Kidney (tissue), 14 donors: ENCODE data around the gene MRPL23. TPM values are rescaled to one million over a fixed set of nuclear protein-coding genes. Genes with fewer than 3 reads are reported as not detected.
"Not testable (repeated sequence)": the region's sequence is repeated elsewhere in the genome, so short reads cannot be mapped to it uniquely, and the experiment has no call there.

Source experiments
- DNase-seq, 5 donors: peaks; one replicate each; pipeline ENCODE4 v3.0.0-alpha.2; 2013 to 2020
- FAIRE-seq: peaks from 2 replicates; lab custom pipeline; 2012; peaks lifted over from hg19 to GRCh38; lab: Jason Lieb, UNC
- H3K27ac ChIP-seq, 2 donors: one replicate each; pipeline ENCODE4 v1.7.0; 2013; ENCODE audit warnings: low read depth in 2 of 2, low read length in 2 of 2, inconsistent platforms in 1 of 2
- H3K27me3 ChIP-seq: one replicate; pipeline ENCODE4 v1.7.1; 2013; ENCODE audit warnings: low read length, inconsistent platforms; ENCODE audit not compliant: control insufficient read depth, insufficient read depth
- H3K36me3 ChIP-seq, 3 donors: one replicate each; pipeline versions ENCODE4 v1.7.0 to v1.7.1; 2013; ENCODE audit warnings: low read length in 3 of 3, control low read depth in 1 of 3, inconsistent platforms in 1 of 3; ENCODE audit not compliant: insufficient read depth in 3 of 3, control insufficient read depth in 2 of 3
- H3K4me1 ChIP-seq, 3 donors: one replicate each; pipeline versions ENCODE4 v1.7.0 to v1.7.1; 2013; ENCODE audit warnings: low read length in 3 of 3, inconsistent platforms in 1 of 3, low read depth in 1 of 3; ENCODE audit not compliant: control insufficient read depth in 2 of 3, insufficient read depth in 2 of 3
- H3K4me3 ChIP-seq, 3 donors: one replicate each; pipeline versions ENCODE4 v1.7.0 to v1.8.1; 2013; ENCODE audit warnings: low read length in 3 of 3, control low read depth in 1 of 3, inconsistent platforms in 1 of 3
- H3K9ac ChIP-seq, 3 donors: one replicate each; pipeline versions ENCODE4 v1.7.0 to v1.7.1; 2013; ENCODE audit warnings: low read length in 3 of 3, control low read depth in 1 of 3, inconsistent platforms in 1 of 3
- H3K9me3 ChIP-seq, 3 donors: one replicate each; pipeline versions ENCODE4 v1.7.0 to v1.7.1; 2013; ENCODE audit warnings: low read length in 3 of 3, control low read depth in 1 of 3, inconsistent platforms in 1 of 3; ENCODE audit not compliant: control insufficient read depth in 2 of 3, insufficient read depth in 1 of 3
- CTCF ChIP-seq: IDR thresholded peaks from 3 replicates; pipeline ENCODE4 v1.5.1; 2012; ENCODE audit warnings: mild to moderate bottlenecking, moderate library complexity, borderline replicate concordance; ENCODE audit not compliant: insufficient read depth; ENCODE audit errors: extremely low read depth
- intact Hi-C: fragments of 100-400 bp; cut with DNase I; formaldehyde crosslinking; loops from one replicate; pipeline ENCODE4 v1.11.1; 2022
- polyA plus RNA-seq: library from polyadenylated mRNA; stranded (reverse); fragments of 350-450 nt; fragmentation: Illumina TruSeq; extraction: RNeasy Lipid Tissue Mini Kit (QIAGEN cat#74804); gene quantifications from one replicate; pipeline ENCODE4 v1.2.3, GENCODE V29; 2014; ENCODE audit warnings: low read depth, low replicate concordance; ENCODE audit not compliant: insufficient read depth
- total RNA-seq: library from RNA; stranded (reverse); fragmentation: NEBNext Ultra II Directional; extraction: Animal tissue kit (Norgen Biotek cat#: 25700); gene quantifications from one replicate; pipeline ENCODE4 v1.2.1, GENCODE V29; 2021
- donor health status: control.
- donor health status: control.
- donor health status: control.
- donor health status: control.
- donor health status: control.
- donor health status: DM: yes; HTN: yes; CAD: no.
- donor health status: Normal renal cell carcinoma (clear cell type).

The MRPL23 gene
- total and polyA plus RNA-seq, 2 donors from 2014 or later = 45.9 to 183 TPM

DNA sequence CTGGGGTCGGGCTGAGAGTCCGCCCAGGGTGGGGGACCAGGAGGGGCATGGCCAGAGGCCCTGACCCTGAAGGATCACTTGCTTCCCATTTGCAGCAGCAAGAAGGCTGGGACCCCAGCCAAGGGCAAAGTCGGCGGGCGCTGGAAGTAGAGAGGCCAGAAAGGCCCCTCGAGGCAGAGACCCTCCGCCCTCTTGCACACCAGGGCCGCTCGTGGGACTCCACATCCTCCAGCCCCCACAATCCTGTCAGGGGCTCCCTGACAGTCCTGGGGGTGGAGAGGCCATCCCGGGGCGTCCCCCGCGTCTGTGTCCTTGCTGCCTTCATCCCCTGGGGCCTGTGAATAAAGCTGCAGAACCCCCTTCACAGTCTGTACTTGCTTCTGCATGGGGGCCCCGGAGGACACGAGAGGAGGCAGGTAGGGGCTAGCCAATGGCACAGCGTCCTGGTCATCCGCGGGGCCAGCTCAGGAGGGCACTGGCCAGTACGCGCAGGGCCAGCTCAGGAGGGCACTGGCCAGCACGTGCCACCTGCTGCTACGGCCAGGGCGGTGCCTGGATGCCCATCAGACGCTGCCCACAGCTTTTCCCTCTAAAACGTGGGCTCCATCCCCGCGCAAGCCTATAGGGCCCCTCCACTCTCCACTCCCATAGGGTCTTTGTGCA, 8.7 kb upstream of the MRPL23 start:
- no peak overlapping the region for H3K4me3 ChIP-seq
- no peaks in the 10 kb centered on the region for H3K36me3 ChIP-seq
- no peaks in the 10 kb centered on the region for H3K4me1 ChIP-seq
- no peaks in the 10 kb centered on the region for H3K27me3 ChIP-seq
- FAIRE-seq (no peak), DNase-seq (peak in 1 of 5 donors; percentile 63)
- intact Hi-C loops = no loop called here
- no peak overlapping the region for H3K27ac ChIP-seq
- H3K9me3 ChIP-seq = no peaks in the 10 kb centered on the region
- H3K9ac ChIP-seq = no peak overlapping the region
- TF ChIP-seq CTCF = no peak

DNA sequence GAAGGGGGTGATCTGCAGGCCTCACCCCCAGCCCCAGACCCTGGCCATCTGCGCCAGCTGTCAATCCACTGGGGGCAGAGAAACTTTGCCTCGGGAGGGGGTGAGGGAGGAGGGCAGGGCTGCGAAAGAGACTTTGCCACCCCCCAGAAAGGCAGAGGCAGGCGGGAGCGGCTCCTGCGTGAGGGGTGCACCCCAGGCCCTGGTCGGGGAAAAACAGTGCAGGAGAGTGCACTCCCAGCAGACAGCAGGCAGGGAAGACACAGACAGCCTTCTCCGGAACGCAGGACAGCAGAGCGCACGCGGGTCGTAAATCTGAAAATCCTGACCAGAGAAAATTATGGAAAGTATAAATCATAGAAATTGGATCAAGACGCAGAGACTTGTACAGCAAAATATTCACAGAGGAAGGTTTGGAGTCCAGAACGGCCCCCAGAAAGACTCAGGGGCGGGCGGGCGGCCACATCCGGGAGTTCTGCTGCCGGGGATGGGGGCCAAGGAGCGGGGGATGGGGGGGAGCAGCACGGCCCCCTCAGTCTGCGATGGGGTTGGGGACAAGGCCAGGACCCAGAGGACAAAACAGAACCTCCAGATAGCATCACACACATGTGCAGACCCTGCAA, 8.0 kb upstream of the MRPL23 start:
- no peak for FAIRE-seq
- H3K27me3 ChIP-seq = no peaks in the 10 kb centered on the region
- intact Hi-C loops = no loop called here
- no peaks in the 10 kb centered on the region for H3K36me3 ChIP-seq
- no peak overlapping the region for H3K9ac ChIP-seq
- no peaks in the 10 kb centered on the region for H3K9me3 ChIP-seq
- no peak for TF ChIP-seq CTCF
- H3K4me1 ChIP-seq = no peaks in the 10 kb centered on the region
- DNase-seq = peak in 3 of 5 donors; percentile 59 to 77 (median 64)
- no peak overlapping the region for H3K4me3 ChIP-seq
- no peak overlapping the region for H3K27ac ChIP-seq

- H3K27me3 ChIP-seq, FAIRE-seq, H3K4me3 ChIP-seq, H3K36me3 ChIP-seq, H3K9ac ChIP-seq, H3K9me3 ChIP-seq, intact Hi-C loops, H3K4me1 ChIP-seq, H3K27ac ChIP-seq: not testable (repeated sequence)
- peak in 3 of 5 donors; percentile 11 to 56 (median 35) for DNase-seq
Measured at GRCh38 chr11:1939788-1940187, 7.3 kb upstream of the MRPL23 start.

DNA sequence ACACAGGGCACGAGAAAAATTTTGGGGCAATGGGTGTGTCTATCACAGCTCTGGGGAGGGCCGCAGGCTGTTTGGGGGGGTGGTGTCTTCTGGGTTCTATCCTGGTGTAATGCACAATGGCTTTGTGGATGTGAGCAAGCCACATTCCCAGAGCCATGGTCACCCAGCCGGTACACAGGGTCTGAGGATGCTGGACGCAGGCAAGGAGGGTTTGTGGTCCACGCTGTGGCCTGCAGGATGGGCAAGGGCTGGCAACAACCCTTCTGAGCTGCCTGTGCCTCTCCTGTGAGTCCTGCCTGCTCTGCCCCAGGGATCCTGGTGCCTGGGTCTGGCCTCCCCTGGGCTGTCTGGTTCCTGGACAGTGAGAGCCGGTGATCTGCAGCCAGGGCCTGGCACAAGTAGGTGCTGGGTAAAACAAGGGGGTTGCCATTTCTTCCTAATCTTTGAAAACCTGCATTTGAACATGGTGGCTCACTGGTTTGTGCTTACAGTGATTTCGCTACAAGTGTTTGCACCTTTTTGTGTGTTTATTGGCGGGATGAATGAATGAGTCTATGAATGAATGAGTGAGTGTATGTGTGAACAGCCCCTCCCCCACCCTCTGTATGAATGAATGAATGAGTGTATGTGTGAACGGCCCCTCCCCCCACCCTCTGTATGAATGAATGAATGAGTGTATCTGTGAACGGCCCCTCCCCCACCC, 4.4 kb upstream of the MRPL23 start:
- FAIRE-seq = no peak

More for the DNA sequence above, 4.4 kb upstream of the MRPL23 start:
- DNase-seq = peak in 1 of 5 donors; percentile 56
- intact Hi-C loops = no loop called here
- H3K36me3 ChIP-seq = no peaks in the 10 kb centered on the region
- H3K27me3 ChIP-seq = no peaks in the 10 kb centered on the region
- no peak overlapping the region for H3K27ac ChIP-seq
- no peaks in the 10 kb centered on the region for H3K9me3 ChIP-seq
- TF ChIP-seq CTCF = no peak
- no peak overlapping the region for H3K4me3 ChIP-seq
- H3K4me1 ChIP-seq = no peaks in the 10 kb centered on the region
- H3K9ac ChIP-seq = no peak overlapping the region
